Measurements from ENCODE around the gene PJVK.
"Not testable (repeated sequence)": the region's sequence is repeated elsewhere in the genome, so short reads cannot be mapped to it uniquely, and the experiment has no call there.

The PJVK gene

DNA sequence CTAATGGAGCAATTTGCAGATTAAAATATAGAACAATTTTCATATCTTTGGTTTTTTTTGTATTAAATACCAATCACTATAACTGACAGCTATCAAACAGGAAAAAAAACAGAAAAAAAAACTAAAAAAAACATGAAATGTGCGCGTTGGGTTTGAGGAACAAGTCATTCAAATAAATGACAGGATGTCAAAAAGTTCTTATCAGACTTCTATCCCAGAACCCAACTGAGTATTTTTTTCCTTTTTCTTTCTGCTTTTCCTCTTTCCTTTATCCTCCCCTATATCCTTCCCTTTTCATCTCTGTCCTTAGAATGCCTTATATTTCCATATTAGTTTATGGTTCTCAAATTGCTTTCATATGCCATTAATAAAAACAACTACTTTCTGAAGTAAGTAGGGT lies 14.5 kb upstream of the PJVK start:
- DNase-seq: no peak

DNA sequence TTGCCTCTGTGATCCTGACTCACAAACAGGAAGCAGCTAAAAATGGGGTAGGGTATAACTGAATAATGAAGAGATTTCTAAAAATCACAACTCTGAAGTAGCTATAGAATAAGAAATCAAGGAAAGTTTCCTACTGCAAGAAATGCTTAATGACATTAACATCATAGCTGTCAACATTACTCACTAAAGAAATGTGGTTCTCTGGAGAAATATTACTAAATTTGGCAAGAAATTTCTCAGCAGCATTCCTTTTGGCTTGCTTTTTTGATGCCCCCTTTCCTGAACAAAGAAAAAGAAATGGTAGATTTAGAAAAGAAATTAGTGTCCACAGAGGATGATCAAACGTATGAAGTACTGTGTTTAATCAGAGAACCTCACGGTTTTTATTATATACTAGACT lies 9.8 kb upstream of the PJVK start:
- DNase-seq: no peak

DNA sequence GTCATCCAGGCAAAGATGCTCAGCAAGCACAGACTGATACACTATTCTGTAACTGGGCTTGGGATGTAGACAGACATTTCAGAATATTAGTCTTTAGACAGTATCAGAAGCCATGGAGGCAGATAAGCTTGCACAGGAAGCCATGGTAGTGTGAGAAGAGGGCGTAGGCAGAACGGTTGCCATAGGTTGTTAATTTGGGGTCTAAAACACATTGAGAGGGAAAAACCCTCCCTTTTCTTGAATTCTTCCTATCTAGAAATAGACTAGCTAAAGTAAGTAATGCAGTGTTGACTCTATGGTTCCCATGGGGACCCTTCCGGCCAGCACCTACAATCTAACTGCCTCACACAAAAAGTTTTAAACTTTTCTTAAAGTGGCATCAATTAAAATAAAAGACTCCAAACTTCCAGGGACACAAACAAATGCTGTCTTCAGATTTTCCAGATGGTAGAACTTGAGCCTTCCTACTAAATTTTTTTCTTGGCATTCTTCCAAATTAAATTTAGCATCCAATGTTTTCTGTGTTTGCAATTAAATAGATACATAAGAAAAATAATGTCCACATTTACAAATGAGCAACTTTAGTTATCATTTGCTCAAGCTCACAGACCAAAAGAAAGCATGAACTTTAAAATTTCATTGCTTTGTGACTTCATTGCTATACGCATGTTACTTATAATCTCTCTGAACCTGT lies 2.1 kb upstream of the PJVK start:
- DNase-seq: no peak

GRCh38 chr2:178449700-178450523 lies 1.3 kb upstream of the PJVK start:
- peak; percentile 59 for DNase-seq

DNA sequence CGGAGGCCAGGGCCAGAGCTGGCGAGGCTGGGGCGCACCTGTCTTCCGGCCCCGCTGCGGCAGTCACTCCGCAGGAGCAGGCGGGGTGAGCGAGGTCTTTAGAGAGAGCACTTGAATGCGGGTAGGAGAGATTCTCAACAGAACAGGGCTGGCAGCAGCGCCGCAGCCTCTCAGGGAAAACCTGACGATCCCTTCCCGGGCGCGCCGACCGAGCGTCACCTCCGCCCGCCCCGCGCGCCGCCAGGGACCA lies 729 bp upstream of the PJVK start:
- DNase-seq: no peak

- DNase-seq: no peak
These were observed 1.2 kb downstream of the PJVK start for GRCh38 chr2:178452334-178452733.

DNA sequence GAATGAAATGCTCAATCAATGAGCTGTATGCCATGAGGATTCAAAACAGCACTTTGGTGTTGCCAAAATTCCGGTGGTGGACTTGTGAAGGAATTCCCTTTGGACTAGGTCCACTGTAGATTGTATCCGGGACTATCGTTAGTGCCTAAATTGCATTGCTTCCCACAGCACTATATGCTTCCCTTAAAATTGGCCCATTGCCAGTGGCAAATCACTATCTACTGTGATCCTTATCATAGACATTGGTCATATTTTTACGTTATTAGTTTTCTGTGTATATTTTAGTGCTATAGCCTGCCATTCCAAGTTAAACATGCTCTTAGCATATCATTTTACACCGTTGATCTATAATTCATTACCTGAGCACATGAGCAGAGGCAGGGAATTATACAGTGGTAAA lies 1.7 kb downstream of the PJVK start:
- DNase-seq: no peak

GRCh38 chr2:178455947-178456346 lies 4.8 kb downstream of the PJVK start:
- no peak for DNase-seq

- DNase-seq: no peak
These were observed 6.3 kb downstream of the PJVK start for GRCh38 chr2:178457390-178457886.

DNA sequence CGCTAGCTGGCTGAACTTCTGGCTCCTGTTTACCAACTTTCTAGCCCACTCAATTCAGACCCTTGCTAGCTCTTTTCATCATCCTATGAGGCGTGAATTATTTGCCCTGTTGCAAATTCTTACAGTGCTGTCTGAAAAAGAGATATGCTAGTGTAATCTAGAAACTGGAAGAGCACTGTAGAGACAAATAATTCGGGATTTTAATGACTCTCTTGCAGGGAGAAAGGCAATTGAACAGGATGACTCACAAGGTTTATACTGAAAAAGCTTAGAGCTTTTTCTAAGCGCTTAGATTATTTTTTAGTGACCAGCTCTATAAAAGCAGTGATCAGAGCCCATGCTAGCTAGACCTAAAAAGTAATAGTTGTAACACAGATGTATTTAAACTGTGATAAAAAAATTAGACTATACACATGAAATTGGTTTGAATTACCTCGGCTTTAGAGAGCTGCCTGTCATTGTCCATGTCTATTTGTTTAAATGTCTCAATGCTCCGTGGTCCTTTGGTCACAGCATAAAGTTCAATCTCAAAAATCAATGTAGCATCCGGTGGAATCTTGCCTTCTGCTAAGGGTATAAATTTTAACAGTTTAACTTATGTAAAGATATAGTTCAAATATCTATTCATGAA lies 18.2 kb downstream of the PJVK start:
- DNase-seq: no peak

GRCh38 chr2:178471313-178471712 lies 20.1 kb downstream of the PJVK start:
- not testable (repeated sequence) for DNase-seq

GRCh38 chr2:178473373-178473772 lies 22.2 kb downstream of the PJVK start:
- DNase-seq: no peak

GRCh38 chr2:178473931-178474330 lies 22.8 kb downstream of the PJVK start:
- DNase-seq: no peak

DNA sequence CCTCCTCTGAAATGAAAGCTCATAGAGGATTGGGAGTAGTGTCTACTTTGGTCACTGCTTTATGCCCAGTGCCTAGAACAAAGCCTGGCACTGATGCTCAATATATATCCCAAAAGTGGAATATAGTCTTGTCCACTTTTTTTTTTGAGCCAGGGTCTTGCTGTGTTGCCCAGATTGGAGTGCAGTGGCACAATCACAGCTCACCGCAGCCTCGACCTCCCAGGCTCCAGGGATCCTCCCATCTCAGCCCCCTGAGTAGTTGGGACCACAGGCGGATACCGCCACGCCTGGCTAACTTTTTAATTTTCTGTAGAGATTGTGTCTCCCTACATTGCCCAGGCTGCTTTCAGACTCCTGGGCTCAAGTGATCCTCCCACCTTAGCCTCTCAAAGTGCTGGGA lies 23.4 kb downstream of the PJVK start:
- no peak for DNase-seq

DNA sequence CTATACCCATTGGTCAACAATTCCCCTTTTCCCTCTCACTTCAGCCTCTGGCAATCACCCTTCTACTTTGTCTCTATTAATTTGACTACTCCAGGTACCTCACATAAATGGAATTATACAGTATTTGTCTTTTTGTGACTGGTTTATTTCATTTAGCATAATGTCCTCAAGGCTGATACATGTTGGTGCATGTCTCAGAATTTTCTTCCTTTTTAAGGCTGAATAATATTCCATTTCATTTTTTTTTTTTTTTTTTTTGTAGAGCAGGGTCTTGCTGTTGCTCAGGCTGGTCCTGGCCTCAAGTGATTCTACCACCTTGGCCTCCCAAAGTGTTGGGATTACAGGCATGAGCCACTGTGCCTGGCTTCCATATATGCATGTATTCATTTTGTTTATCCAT lies 25.3 kb downstream of the PJVK start:
- no peak for DNase-seq

- DNase-seq: no peak
These were observed 26.4 kb downstream of the PJVK start for GRCh38 chr2:178477443-178478129.

- no peak for DNase-seq
These were observed 26.9 kb downstream of the PJVK start for GRCh38 chr2:178478130-178478438.

- peak; percentile 94 for DNase-seq
These were observed 27.5 kb downstream of the PJVK start, which contains the start of gene FKBP7 for GRCh38 chr2:178478439-178479274. FKBP7 (minus strand) TSS chr2:178478600; CDS start chr2:178478499, 101 bp downstream.

GRCh38 chr2:178479275-178479616 lies 28.1 kb downstream of the PJVK start:
- DNase-seq: no peak

DNA sequence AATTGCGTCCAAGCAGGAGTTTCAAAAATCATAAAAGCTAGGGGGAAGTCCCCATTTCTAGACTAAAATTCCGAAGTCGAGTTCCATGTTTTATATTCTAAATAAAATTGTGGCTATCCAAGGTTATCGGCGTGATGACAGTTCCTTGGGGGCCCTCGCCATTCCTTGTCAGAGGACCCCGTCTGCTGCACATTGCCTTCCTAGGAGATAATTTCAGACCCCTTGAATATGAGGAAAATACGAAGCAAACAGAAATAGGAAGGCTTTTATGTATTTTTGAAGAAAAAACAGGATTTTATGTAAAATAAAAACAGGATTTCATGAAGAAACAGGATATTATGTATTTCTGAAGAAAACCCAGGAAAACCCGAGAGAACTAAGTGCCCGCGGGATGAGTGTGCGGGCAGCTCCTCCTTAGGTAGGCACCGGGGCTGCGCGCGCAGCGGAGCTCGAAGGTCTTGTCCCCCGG lies 28.6 kb downstream of the PJVK start:
- peak; percentile 41 for DNase-seq

DNA sequence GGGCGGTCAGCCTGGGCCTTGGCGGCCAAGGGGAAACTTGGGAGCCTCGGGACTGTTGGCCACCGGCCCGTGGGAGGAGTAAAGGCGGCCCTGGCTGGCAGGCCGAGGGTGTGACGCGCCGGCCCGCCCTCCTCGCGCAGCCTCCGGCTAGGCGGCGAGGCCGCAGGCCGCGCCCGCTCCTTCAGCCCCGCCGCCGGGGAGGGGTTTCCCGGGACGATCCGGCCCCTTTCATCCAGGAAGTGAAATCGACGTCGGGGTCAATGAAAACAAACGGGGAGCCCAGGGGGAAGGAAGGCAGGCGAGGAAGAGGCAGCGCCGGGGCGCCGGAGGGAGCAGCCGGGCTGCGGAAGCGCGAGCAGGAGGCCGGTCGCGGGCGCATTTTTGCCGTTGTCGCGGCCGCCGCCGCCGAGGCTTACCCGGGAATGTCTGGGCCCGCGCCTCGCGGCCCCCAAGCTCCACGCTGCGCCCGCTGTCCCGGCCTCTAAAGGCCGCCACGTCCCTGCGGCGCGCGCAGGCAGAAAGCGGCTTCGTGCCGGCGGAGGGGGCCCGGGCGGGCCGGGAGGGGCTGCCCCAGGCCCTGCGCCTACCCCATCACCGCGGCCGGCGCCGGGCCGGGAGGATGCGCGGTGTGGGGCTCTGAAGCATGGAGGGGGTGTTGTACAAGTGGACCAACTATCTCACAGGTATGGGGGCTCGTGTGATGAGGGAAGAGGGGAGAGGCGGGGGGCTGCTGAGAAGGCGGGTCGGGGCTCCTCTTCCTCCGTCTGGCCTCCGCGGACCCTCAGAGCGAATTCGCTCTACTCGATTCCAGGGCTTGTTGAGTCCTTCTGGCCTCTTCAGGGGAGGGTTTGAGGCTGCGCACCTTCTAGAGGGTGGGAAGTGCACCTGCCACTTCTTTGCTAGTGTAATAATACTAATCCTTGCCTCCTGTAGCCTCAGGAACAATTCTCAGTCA lies 29.3 kb downstream of the PJVK start, which contains the start of gene PLEKHA3:
TSS of gene PLEKHA3 (plus strand) at position 231 of the 955 bp plus-strand sequence. CDS start at position 644, 413 bp downstream.
- DNase-seq: peak; percentile 95
